Measurements from ENCODE around the gene PTTG1IP.
"Not testable (repeated sequence)": the region's sequence is repeated elsewhere in the genome, so short reads cannot be mapped to it uniquely, and the experiment has no call there.

PTTG1IP gene

GRCh38 chr21:44914176-44914874, 40.8 kb upstream of the PTTG1IP start:
- Histone ChIP-seq H3K27me3 (ENCODE audit: control insufficient read depth, insufficient read depth, low read length) (no peaks in the 10 kb centered on the region), H3K4me1 (ENCODE audit: control insufficient read depth, insufficient read depth, low read length) (no peaks in the 10 kb centered on the region), H3K4me3 (ENCODE audit: low read depth, low read length) (no peak overlapping the region), H3K9ac (ENCODE audit: low read depth, low read length) (no peak overlapping the region), H3K27ac (ENCODE audit: low read depth, low read length) (no peak overlapping the region), H3K9me3 (ENCODE audit: control insufficient read depth, insufficient read depth, low read length) (no peaks in the 10 kb centered on the region), H3K36me3 (ENCODE audit: control insufficient read depth, insufficient read depth, low read length) (no peaks in the 10 kb centered on the region)

DNA sequence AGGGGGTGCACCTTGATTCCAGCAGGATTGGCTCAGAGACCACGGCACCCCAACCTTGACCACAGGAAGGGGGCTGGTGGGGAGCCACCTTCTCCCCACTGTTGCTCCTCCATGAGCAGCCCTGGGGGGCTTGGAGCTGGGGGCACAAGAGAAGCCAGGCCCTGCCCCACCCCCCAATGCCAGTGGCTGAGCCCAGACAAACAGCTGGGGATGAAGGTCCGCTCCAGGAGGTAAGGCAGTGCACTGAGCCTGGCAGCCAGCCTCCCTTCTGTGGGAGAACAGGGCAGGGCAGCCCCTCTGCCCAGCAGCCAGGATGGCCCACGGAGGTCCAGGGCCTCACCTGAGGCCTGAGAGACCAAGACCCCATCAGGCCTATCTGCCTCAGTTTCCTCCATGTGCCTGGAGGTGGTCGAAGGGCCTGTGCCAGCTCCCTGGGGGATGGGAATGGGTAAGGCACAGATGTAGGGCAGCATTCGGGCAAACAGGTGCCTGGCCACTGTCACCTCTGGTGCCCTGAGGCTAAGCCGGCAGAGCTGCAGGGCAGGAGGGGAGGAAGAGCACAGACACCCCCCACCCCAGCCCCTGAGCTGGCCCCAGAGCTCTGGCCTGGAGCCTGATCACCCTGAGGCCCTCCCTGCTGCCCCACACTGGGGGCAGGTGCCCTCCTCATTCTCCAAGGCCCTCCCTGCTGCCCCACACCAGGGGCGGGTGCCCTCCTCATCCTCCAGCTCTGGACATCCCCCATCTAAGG, 40.1 kb upstream of the PTTG1IP start:
- Histone ChIP-seq H3K27ac (ENCODE audit: low read depth, low read length) (no peak overlapping the region), H3K9me3 (ENCODE audit: control insufficient read depth, insufficient read depth, low read length) (no peaks in the 10 kb centered on the region), H3K27me3 (ENCODE audit: control insufficient read depth, insufficient read depth, low read length) (no peaks in the 10 kb centered on the region), H3K4me1 (ENCODE audit: control insufficient read depth, insufficient read depth, low read length) (no peaks in the 10 kb centered on the region), H3K4me3 (ENCODE audit: low read depth, low read length) (no peak overlapping the region), H3K9ac (ENCODE audit: low read depth, low read length) (no peak overlapping the region), H3K36me3 (ENCODE audit: control insufficient read depth, insufficient read depth, low read length) (no peaks in the 10 kb centered on the region)

DNA sequence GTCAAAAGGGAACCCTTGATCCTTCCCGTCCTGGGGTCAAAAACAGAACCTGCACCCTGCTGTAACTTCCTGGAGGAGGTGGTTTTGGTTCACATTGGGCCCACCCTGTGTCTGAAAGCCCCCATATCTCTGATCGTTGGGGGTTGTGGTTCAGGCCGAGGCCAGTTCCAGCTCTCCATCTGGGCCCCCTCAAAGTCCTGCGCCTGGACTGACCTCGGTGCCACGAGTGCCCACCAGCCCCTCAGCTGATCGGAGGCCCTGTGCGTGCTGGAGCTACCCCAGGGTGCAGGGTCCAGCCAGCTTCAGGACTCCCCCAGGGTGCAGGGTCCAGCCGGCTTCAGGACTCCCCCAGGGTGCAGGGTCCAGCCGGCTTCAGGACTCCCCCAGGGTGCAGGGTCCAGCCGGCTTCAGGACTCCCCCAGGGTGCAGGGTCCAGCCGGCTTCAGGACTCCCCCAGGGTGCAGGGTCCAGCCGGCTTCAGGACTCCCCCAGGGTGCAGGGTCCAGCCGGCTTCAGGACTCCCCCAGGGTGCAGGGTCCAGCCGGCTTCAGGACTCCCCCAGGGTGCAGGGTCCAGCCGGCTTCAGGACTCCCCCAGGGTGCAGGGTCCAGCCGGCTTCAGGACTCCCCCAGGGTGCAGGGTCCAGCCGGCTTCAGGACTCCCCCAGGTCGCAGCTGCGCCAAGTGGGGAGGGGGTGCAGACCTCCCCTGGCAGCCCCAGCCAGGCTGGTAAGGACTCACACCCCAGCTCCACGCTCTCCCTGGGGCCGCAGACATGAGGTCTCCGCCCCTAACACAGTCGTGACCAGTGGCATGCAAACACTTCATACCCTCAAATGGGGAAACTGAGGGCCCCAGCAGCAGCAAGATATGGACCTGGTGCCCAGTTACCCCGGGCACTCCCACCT, 39.3 kb upstream of the PTTG1IP start:
- H3K9ac ChIP-seq (ENCODE audit: low read depth, low read length); H3K4me3 ChIP-seq (ENCODE audit: low read depth, low read length); H3K9me3 ChIP-seq (ENCODE audit: control insufficient read depth, insufficient read depth, low read length); H3K4me1 ChIP-seq (ENCODE audit: control insufficient read depth, insufficient read depth, low read length); H3K27me3 ChIP-seq (ENCODE audit: control insufficient read depth, insufficient read depth, low read length); H3K36me3 ChIP-seq (ENCODE audit: control insufficient read depth, insufficient read depth, low read length); H3K27ac ChIP-seq (ENCODE audit: low read depth, low read length): not testable (repeated sequence)

GRCh38 chr21:44912158-44912473, 38.6 kb upstream of the PTTG1IP start:
- no peaks in the 10 kb centered on the region; the same call in 1 of the 2 replicates for H3K4me1 ChIP-seq (ENCODE audit: control insufficient read depth, insufficient read depth, low read length)
- H3K27me3 ChIP-seq (ENCODE audit: control insufficient read depth, insufficient read depth, low read length), result no peaks in the 10 kb centered on the region
- H3K9me3 ChIP-seq (ENCODE audit: control insufficient read depth, insufficient read depth, low read length), result no peaks in the 10 kb centered on the region

DNA sequence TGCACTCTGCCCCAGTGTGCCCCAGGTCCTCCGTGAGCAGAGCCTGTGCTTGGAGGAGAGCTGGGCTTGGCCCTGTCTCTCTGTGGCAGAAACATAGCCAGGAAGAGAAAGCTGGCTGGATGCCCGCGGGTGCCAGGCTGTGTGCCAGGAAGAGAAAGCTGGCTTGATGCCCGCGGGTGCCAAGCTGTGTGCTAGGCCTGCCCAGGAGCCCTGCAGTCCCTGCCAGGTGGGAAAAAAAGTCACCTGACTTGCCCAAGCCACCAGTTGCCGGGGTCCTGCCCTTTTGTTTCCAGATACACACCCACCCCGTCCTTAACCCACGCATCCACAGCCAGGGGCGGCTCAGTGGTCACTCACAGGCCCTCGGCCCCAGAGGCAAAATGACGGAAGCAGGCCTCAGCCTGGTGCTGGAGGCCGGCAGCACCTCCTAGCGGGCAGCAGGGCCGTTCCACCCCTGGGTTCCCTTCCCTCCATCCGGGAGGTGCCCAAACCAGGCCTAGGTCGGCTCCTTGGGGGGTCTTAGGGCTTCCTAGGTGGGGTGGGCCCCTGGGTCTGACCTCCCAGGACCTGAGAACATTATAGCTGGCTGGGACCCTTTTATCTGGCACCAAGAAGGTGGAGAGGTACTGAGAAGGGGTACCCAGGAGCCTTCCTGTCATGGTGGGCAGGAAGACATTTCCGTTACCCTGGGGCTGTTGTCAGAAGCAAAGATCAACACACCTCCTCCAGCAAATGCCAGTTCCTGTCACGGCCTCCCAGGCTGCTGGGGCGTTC, 38.1 kb upstream of the PTTG1IP start:
- Histone ChIP-seq H3K27me3 (ENCODE audit: control insufficient read depth, insufficient read depth, low read length) (no peaks in the 10 kb centered on the region), H3K9ac (ENCODE audit: low read depth, low read length) (no peak overlapping the region), H3K4me1 (ENCODE audit: control insufficient read depth, insufficient read depth, low read length) (no peaks in the 10 kb centered on the region; the same call in 1 of the 2 replicates), H3K36me3 (ENCODE audit: control insufficient read depth, insufficient read depth, low read length) (no peaks in the 10 kb centered on the region), H3K4me3 (ENCODE audit: low read depth, low read length) (no peak overlapping the region), H3K27ac (ENCODE audit: low read depth, low read length) (no peak overlapping the region), H3K9me3 (ENCODE audit: control insufficient read depth, insufficient read depth, low read length) (no peaks in the 10 kb centered on the region)

More at GRCh38 chr21:44912158-44912473, 38.6 kb upstream of the PTTG1IP start:
- no peak overlapping the region for H3K9ac ChIP-seq (ENCODE audit: low read depth, low read length)
- H3K36me3 ChIP-seq (ENCODE audit: control insufficient read depth, insufficient read depth, low read length), result no peaks in the 10 kb centered on the region
- no peak overlapping the region for H3K4me3 ChIP-seq (ENCODE audit: low read depth, low read length)
- no peak overlapping the region for H3K27ac ChIP-seq (ENCODE audit: low read depth, low read length)

DNA sequence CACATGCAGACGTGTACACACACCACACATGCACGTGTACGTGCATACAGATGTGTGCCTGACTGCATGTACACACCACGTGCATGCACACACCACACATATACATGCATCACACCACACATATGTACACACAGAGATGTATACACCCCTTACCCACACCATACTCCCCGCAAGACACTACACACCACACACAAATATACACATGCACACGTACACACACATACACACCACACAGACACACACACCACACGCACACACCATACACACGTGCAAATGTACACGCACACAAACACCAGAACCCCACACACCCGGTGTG, 37.5 kb upstream of the PTTG1IP start:
- H3K4me1 ChIP-seq (ENCODE audit: control insufficient read depth, insufficient read depth, low read length), result no peaks in the 10 kb centered on the region; the same call in 1 of the 2 replicates
- no peak overlapping the region for H3K27ac ChIP-seq (ENCODE audit: low read depth, low read length)
- H3K27me3 ChIP-seq (ENCODE audit: control insufficient read depth, insufficient read depth, low read length), result no peaks in the 10 kb centered on the region
- no peak overlapping the region for H3K4me3 ChIP-seq (ENCODE audit: low read depth, low read length)
- H3K36me3 ChIP-seq (ENCODE audit: control insufficient read depth, insufficient read depth, low read length), result no peaks in the 10 kb centered on the region
- no peak overlapping the region for H3K9ac ChIP-seq (ENCODE audit: low read depth, low read length)
- no peaks in the 10 kb centered on the region for H3K9me3 ChIP-seq (ENCODE audit: control insufficient read depth, insufficient read depth, low read length)

GRCh38 chr21:44910229-44911067, 37.0 kb upstream of the PTTG1IP start:
- no peaks in the 10 kb centered on the region; the same call in 1 of the 2 replicates for H3K4me1 ChIP-seq (ENCODE audit: control insufficient read depth, insufficient read depth, low read length)
- no peaks in the 10 kb centered on the region for H3K36me3 ChIP-seq (ENCODE audit: control insufficient read depth, insufficient read depth, low read length)
- H3K9ac ChIP-seq (ENCODE audit: low read depth, low read length), result no peak overlapping the region
- H3K9me3 ChIP-seq (ENCODE audit: control insufficient read depth, insufficient read depth, low read length), result no peaks in the 10 kb centered on the region
- H3K27ac ChIP-seq (ENCODE audit: low read depth, low read length), result no peak overlapping the region
- no peak overlapping the region for H3K4me3 ChIP-seq (ENCODE audit: low read depth, low read length)
- H3K27me3 ChIP-seq (ENCODE audit: control insufficient read depth, insufficient read depth, low read length), result no peaks in the 10 kb centered on the region

DNA sequence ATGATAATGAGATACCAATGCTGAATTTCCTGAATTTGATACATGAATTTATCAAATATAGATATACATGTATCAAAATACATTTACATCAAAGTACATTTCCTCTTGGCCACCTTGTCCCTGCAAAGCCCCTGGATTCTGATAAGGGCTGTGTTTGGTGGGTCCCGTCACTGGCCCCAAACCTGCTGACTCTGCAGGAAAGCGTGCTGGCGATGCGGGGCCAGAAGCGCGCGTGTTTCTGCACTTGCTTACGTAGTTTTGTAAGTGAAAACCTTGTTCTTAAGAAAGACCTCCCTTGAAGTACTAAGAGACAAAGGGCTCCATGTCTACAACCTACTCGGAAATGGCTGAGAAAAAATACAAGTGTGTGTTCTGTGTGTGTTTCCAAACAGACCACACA, 36.2 kb upstream of the PTTG1IP start:
- no peaks in the 10 kb centered on the region for H3K9me3 ChIP-seq (ENCODE audit: control insufficient read depth, insufficient read depth, low read length)
- no peak overlapping the region for H3K27ac ChIP-seq (ENCODE audit: low read depth, low read length)
- no peaks in the 10 kb centered on the region for H3K36me3 ChIP-seq (ENCODE audit: control insufficient read depth, insufficient read depth, low read length)
- no peaks in the 10 kb centered on the region for H3K27me3 ChIP-seq (ENCODE audit: control insufficient read depth, insufficient read depth, low read length)
- H3K9ac ChIP-seq (ENCODE audit: low read depth, low read length), result no peak overlapping the region
- no peak overlapping the region for H3K4me3 ChIP-seq (ENCODE audit: low read depth, low read length)
- no peaks in the 10 kb centered on the region; the same call in 1 of the 2 replicates for H3K4me1 ChIP-seq (ENCODE audit: control insufficient read depth, insufficient read depth, low read length)

- H3K27ac ChIP-seq (ENCODE audit: low read depth, low read length), result no peak overlapping the region
- H3K9me3 ChIP-seq (ENCODE audit: control insufficient read depth, insufficient read depth, low read length), result no peaks in the 10 kb centered on the region
- no peaks in the 10 kb centered on the region for H3K36me3 ChIP-seq (ENCODE audit: control insufficient read depth, insufficient read depth, low read length)
- no peaks in the 10 kb centered on the region for H3K27me3 ChIP-seq (ENCODE audit: control insufficient read depth, insufficient read depth, low read length)
- no peak overlapping the region for H3K9ac ChIP-seq (ENCODE audit: low read depth, low read length)
- no peaks in the 10 kb centered on the region; the same call in 1 of the 2 replicates for H3K4me1 ChIP-seq (ENCODE audit: control insufficient read depth, insufficient read depth, low read length)
- no peak overlapping the region for H3K4me3 ChIP-seq (ENCODE audit: low read depth, low read length)
These were observed 35.4 kb upstream of the PTTG1IP start for GRCh38 chr21:44908908-44909307.

All from HUES48 (cell line).